H1 (cell line): ENCODE measurements around the gene PWP2. TPM values are rescaled to one million over a fixed set of nuclear protein-coding genes. Genes with fewer than 3 reads are reported as not detected.

Experiments used
- CTCF ChIA-PET: fragments of 300-600 bp; sonication (Branson Sonifier 250); formaldehyde crosslinking; loops from one replicate; lab custom pipeline; 2021; ENCODE audit not compliant: partially characterized antibody; lab: Charles Lee
- POLR2A ChIA-PET: fragments of 300-600 bp; sonication (Branson Sonifier 250); formaldehyde crosslinking; loops from one replicate; lab custom pipeline; 2021; ENCODE audit warnings: inconsistent platforms; ENCODE audit not compliant: partially characterized antibody; lab: Charles Lee
- DNase-seq, 2 experiments: peaks; one replicate each; pipeline versions ENCODE4 v3.0.0 to v3.0.0-alpha.2; 2010 to 2022; ENCODE audit warnings: low spot score in 2 of 2, low read depth in 1 of 2, mixed read lengths in 1 of 2
- FAIRE-seq: peaks from 2 replicates; lab custom pipeline; 2011; peaks lifted over from hg19 to GRCh38; lab: Jason Lieb, UNC
- H2AFZ ChIP-seq: 2 replicates; pipeline ENCODE4 v1.8.1; 2012; ENCODE audit warnings: low read length, inconsistent platforms
- H2AK5ac ChIP-seq: 2 replicates; pipeline ENCODE4 v1.6.1; 2013; ENCODE audit warnings: low read depth, low read length
- H2BK120ac ChIP-seq: replicated peaks from 2 replicates; pipeline ENCODE3; 2013; ENCODE audit warnings: low read depth, low read length, inconsistent platforms
- H2BK12ac ChIP-seq: 2 replicates; pipeline ENCODE4 v1.6.1; 2013; ENCODE audit warnings: low read depth, low read length
- H2BK15ac ChIP-seq: 2 replicates; pipeline ENCODE4 v1.6.1; 2013; ENCODE audit warnings: low read length
- H2BK20ac ChIP-seq: 2 replicates; pipeline ENCODE4 v1.6.1; 2013; ENCODE audit warnings: low read length
- H2BK5ac ChIP-seq: 2 replicates; pipeline ENCODE4 v1.6.1; 2013; ENCODE audit warnings: low read depth, low read length
- H3K14ac ChIP-seq: 2 replicates; pipeline ENCODE4 v1.6.1; 2013; ENCODE audit warnings: inconsistent platforms; ENCODE audit not compliant: insufficient read length
- H3K18ac ChIP-seq: 2 replicates; pipeline ENCODE4 v1.6.1; 2013; ENCODE audit warnings: low read length; ENCODE audit errors: extremely low read depth
- H3K23ac ChIP-seq: 2 replicates; pipeline ENCODE4 v1.6.1; 2013; ENCODE audit warnings: inconsistent platforms; ENCODE audit not compliant: insufficient read length
- H3K23me2 ChIP-seq: 2 replicates; pipeline ENCODE4 v1.6.1; 2013; ENCODE audit warnings: low read depth, low read length
- H3K27ac ChIP-seq: 2 replicates; pipeline ENCODE4 v1.6.1; 2011; ENCODE audit warnings: low read depth, low read length, inconsistent platforms
- H3K27me3 ChIP-seq, 4 experiments: replicated peaks in 1 of 4; 1 replicate in 1 of 4; 2 replicates in 3 of 4; pipeline versions ENCODE4 v1.6.1 to v1.8.1; 2011 to 2013; ENCODE audit warnings: low read length in 3 of 4, mild to moderate bottlenecking in 3 of 4, inconsistent platforms in 2 of 4, mixed read lengths in 2 of 4, moderate library complexity in 1 of 4; ENCODE audit not compliant: control insufficient read depth in 3 of 4, insufficient read depth in 3 of 4; ENCODE audit errors: extremely low read depth in 1 of 4
- H3K36me3 ChIP-seq, 4 experiments: 2 replicates each; pipeline versions ENCODE4 v1.6.1 to v1.8.1; 2011 to 2013; ENCODE audit warnings: mild to moderate bottlenecking in 4 of 4, low read length in 3 of 4, moderate library complexity in 2 of 4, control low read depth in 1 of 4, inconsistent platforms in 1 of 4; ENCODE audit not compliant: insufficient read depth in 4 of 4, control insufficient read depth in 2 of 4
- H3K4ac ChIP-seq: replicated peaks from 2 replicates; pipeline ENCODE3; 2013; ENCODE audit warnings: low read length, low read depth, mixed read lengths, inconsistent platforms; ENCODE audit not compliant: insufficient read length
- H3K4me1 ChIP-seq, 4 experiments: replicated peaks in 1 of 4; 1 replicate in 1 of 4; 2 replicates in 3 of 4; pipeline versions ENCODE4 v1.6.1 to v1.8.1; 2011 to 2013; ENCODE audit warnings: low read length in 3 of 4, inconsistent platforms in 2 of 4, mixed read lengths in 1 of 4; ENCODE audit not compliant: insufficient read depth in 4 of 4, control insufficient read depth in 3 of 4
- H3K4me2 ChIP-seq, 2 experiments: 2 replicates each; pipeline versions ENCODE4 v1.6.1 to v1.8.1; 2011 to 2013; ENCODE audit warnings: low read depth in 2 of 2, low read length in 2 of 2, control low read depth in 1 of 2, inconsistent platforms in 1 of 2, mild to moderate bottlenecking in 1 of 2; ENCODE audit not compliant: insufficient read depth in 1 of 2
- H3K4me3 ChIP-seq, 4 experiments: fragments of 200-600, 300-600 bp in 1 of 4; sonication (generic), shearing (Covaris generic), sonication (Bioruptor Twin) in 1 of 4; 2 replicates each; pipeline versions ENCODE4 v1.5.1 to v1.8.1; 2011 to 2016; ENCODE audit warnings: low read length in 4 of 4, low read depth in 3 of 4, control low read depth in 2 of 4, inconsistent platforms in 2 of 4, mild to moderate bottlenecking in 2 of 4, mixed read lengths in 1 of 4, moderate library complexity in 1 of 4; ENCODE audit not compliant: insufficient read depth in 2 of 4; ENCODE audit errors: extremely low read depth in 1 of 4
- H3K56ac ChIP-seq: replicated peaks from 2 replicates; pipeline ENCODE3; 2013; ENCODE audit warnings: low read depth, mild to moderate bottlenecking, mixed read lengths, low read length, inconsistent platforms; ENCODE audit not compliant: insufficient read length
- H3K79me1 ChIP-seq: 2 replicates; pipeline ENCODE4 v1.6.1; 2013; ENCODE audit warnings: low read depth, low read length, control low read depth
- H3K79me2 ChIP-seq, 2 experiments: 2 replicates each; pipeline versions ENCODE4 v1.6.1 to v1.8.1; 2012 to 2013; ENCODE audit warnings: low read length in 2 of 2, mild to moderate bottlenecking in 2 of 2, inconsistent platforms in 1 of 2; ENCODE audit not compliant: insufficient read depth in 2 of 2, control insufficient read depth in 1 of 2
- H3K9ac ChIP-seq, 4 experiments: replicated peaks in 1 of 4; 1 replicate in 1 of 4; 2 replicates in 3 of 4; pipeline versions ENCODE4 v1.6.1 to v1.8.1; 2011 to 2013; ENCODE audit warnings: low read depth in 3 of 4, low read length in 3 of 4, control low read depth in 2 of 4, mild to moderate bottlenecking in 2 of 4, moderate library complexity in 2 of 4, inconsistent platforms in 1 of 4; ENCODE audit errors: extremely low read depth in 1 of 4
- H3K9me3 ChIP-seq, 2 experiments: 2 replicates each; pipeline versions ENCODE4 v1.6.1 to v1.8.1; 2012 to 2013; ENCODE audit warnings: mild to moderate bottlenecking in 2 of 2, moderate library complexity in 2 of 2, control low read depth in 1 of 2, inconsistent platforms in 1 of 2, low read depth in 1 of 2, low read length in 1 of 2, mixed read lengths in 1 of 2; ENCODE audit not compliant: insufficient read depth in 2 of 2
- H4K20me1 ChIP-seq, 2 experiments: replicated peaks in 1 of 2; 2 replicates each; pipeline versions ENCODE3 to v1.8.1; 2011 to 2013; ENCODE audit warnings: inconsistent platforms in 2 of 2, low read length in 2 of 2, mild to moderate bottlenecking in 1 of 2; ENCODE audit not compliant: insufficient read depth in 2 of 2, control insufficient read depth in 1 of 2
- H4K5ac ChIP-seq: 2 replicates; pipeline ENCODE4 v1.6.1; 2013; ENCODE audit warnings: low read length, low read depth, mixed read lengths, inconsistent platforms; ENCODE audit not compliant: insufficient read length
- H4K8ac ChIP-seq: 2 replicates; pipeline ENCODE4 v1.8.0; 2013; ENCODE audit warnings: mild to moderate bottlenecking, moderate library complexity, low read length, inconsistent platforms; ENCODE audit not compliant: insufficient read depth; ENCODE audit errors: extremely low read depth
- H4K91ac ChIP-seq: replicated peaks from 2 replicates; pipeline ENCODE3; 2013; ENCODE audit warnings: low read length, mixed read lengths, inconsistent platforms; ENCODE audit not compliant: insufficient read length
- BACH1 ChIP-seq: IDR thresholded peaks from 2 replicates; pipeline ENCODE4 v1.6.1; 2012; ENCODE audit warnings: low read length, improper control_type of control experiment
- KDM1A ChIP-seq: fragments of 200-600, 300-600 bp; sonication (generic); IDR thresholded peaks from 2 replicates; pipeline ENCODE4 v1.7.1; 2016; ENCODE audit warnings: mild to moderate bottlenecking, low read length, borderline replicate concordance
- MAFK ChIP-seq: IDR thresholded peaks from 2 replicates; pipeline ENCODE4 v1.6.1; 2012; ENCODE audit warnings: low read depth, mild to moderate bottlenecking, improper control_type of control experiment, low read length
- NANOG ChIP-seq: IDR thresholded peaks from 2 replicates; pipeline ENCODE4 v1.6.1; 2011; ENCODE audit warnings: low read length, low read depth, mild to moderate bottlenecking, inconsistent platforms; ENCODE audit not compliant: insufficient read depth, poor library complexity, severe bottlenecking
- POU5F1 ChIP-seq: IDR thresholded peaks from 2 replicates; pipeline ENCODE4 v1.6.1; 2011; ENCODE audit warnings: low read depth, mild to moderate bottlenecking, low read length, moderate library complexity
- RFX5 ChIP-seq: IDR thresholded peaks from 2 replicates; pipeline ENCODE4 v1.6.1; 2011; ENCODE audit warnings: low read depth, low read length, improper control_type of control experiment, borderline replicate concordance
- SAP30 ChIP-seq: fragments of 300-600 bp; sonication (generic); IDR thresholded peaks from 2 replicates; pipeline ENCODE4 v1.7.1; 2012; ENCODE audit warnings: low read length, moderate library complexity, mild to moderate bottlenecking, inconsistent platforms; ENCODE audit not compliant: insufficient read depth, insufficient replicate concordance
- SIN3A ChIP-seq, 2 experiments: IDR thresholded peaks in 1 of 2; conservative IDR thresholded peaks in 1 of 2; 2 replicates each; pipeline ENCODE4 v1.6.1; 2011 to 2012; ENCODE audit warnings: low read length in 2 of 2, improper control_type of control experiment in 1 of 2, low read depth in 1 of 2, mild to moderate bottlenecking in 1 of 2
- SP1 ChIP-seq: IDR thresholded peaks from 2 replicates; pipeline ENCODE4 v1.6.1; 2011; ENCODE audit warnings: low read depth, low read length
- SRF ChIP-seq: IDR thresholded peaks from 2 replicates; pipeline ENCODE4 v1.6.1; 2011; ENCODE audit warnings: mild to moderate bottlenecking, low read depth, low read length, moderate library complexity
- TAF7 ChIP-seq: optimal IDR thresholded peaks from 2 replicates; pipeline ENCODE3; 2011; ENCODE audit warnings: low read depth, mild to moderate bottlenecking, inconsistent platforms, low read length, moderate library complexity, borderline replicate concordance
- WGBS, 2 experiments: shearing (Covaris generic) in 1 of 2; methylation state at CpG; one replicate each; pipeline versions ENCODE4 v1.1.6 to v1.1.7; 2013 to 2015; ENCODE audit warnings: low lambda C conversion rate in 2 of 2, mixed read lengths in 2 of 2, inconsistent platforms in 1 of 2, low coverage in 1 of 2, missing lambda C conversion rate in 1 of 2; ENCODE audit not compliant: insufficient replicate concordance in 2 of 2, insufficient coverage in 1 of 2, insufficient read length in 1 of 2; ENCODE audit errors: extremely low coverage in 1 of 2, missing lambda C conversion rate in 1 of 2; 5-methylcytosine and 5-hydroxymethylcytosine counted together
- polyA plus RNA-seq, 7 experiments: library from polyadenylated mRNA; depleted of rRNA in 3 of 7; stranded (reverse) in 5 of 7; unstranded in 2 of 7; fragments of >200 nt in 5 of 7; fragments of 200-250 nt in 2 of 7; gene quantifications; 1 replicate in 5 of 7; 2 replicates in 1 of 7; 4 replicates in 1 of 7; pipeline versions ENCODE4 v1.2.1 to v1.2.3, GENCODE V29; 2011 to 2013; ENCODE audit warnings: missing spikeins in 2 of 7, mixed read lengths in 2 of 7
- total RNA-seq: library from RNA; stranded (reverse); fragmentation: NEBNext Ultra II Directional; extraction: Animal tissue kit (Norgen Biotek cat#: 25700); gene quantifications from 2 replicates; pipeline ENCODE4 v1.2.1, GENCODE V29; 2021

PWP2 gene
- total and polyA plus RNA-seq, 2 of the 8 experiments (the other 6 are each of a cell fraction or from before 2014, with no cell fraction given): 4.4 to 6.7 TPM

DNA sequence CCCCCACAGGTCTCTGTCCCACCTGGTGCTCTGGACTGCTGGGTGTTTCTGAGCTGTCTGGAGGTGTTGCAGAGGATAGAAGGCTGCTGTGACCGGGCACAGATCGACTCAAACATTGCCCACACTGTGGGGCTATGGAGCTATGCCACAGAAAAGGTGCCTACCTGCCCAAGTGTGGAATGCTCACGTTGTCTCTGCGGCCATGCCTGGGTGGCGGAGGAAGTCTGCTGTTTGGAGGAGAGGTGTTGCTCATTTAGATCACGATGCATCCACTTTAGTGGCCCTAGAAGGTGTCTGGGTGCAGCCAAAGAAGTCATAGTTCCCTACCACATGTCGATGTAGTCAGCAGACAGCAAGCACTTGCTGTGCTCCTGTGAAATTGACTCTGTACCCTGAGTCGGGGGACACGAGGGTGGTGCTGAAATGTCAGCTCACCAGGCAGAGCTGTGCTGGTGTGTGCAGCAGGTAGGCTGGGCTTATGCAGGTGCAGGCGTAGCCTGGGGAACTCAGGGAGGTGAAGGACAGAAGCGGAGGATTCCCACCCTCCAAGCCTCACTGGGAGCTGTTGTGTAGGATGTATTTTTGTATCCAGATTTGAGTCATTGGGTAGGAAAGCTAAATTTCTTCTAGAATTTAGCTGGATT lies 32.8 kb upstream of the PWP2 start:
- Histone ChIP-seq H3K23ac (no peak overlapping the region), H3K4me3 (no peak overlapping the region), H3K18ac (no peak overlapping the region), H3K4me1 (peaks cover 0 to 4% (median 0%) of the 10 kb centered on the region in 4 experiments; a peak in 2 of 7 replicates), H3K23me2 (no peaks in the 10 kb centered on the region), H2BK5ac (peak overlapping the region; percentile 1; the same call in 1 of the 2 replicates), H3K79me2 (no peaks in the 10 kb centered on the region; a peak in 1 of 4 replicates), H2BK15ac (no peak overlapping the region), H4K91ac (no peak overlapping the region), H3K36me3 (peaks cover 5 to 29% (median 9%) of the 10 kb centered on the region in 4 experiments; a peak in 7 of 8 replicates), H3K56ac (no peak overlapping the region), H2BK20ac (no peak overlapping the region), H3K14ac (no peak overlapping the region), H3K9me3 (no peaks in the 10 kb centered on the region), H2AFZ (no peak overlapping the region), H3K4ac (no peak overlapping the region), H2BK12ac (no peak overlapping the region), H3K27me3 (no peaks in the 10 kb centered on the region), H4K20me1 (peaks cover 9 to 11% of the 10 kb centered on the region in 2 experiments), H3K9ac (no peak overlapping the region; a peak in 2 of 7 replicates), H4K5ac (no peak overlapping the region), H4K8ac (no peak overlapping the region), H3K79me1 (peaks cover 5% of the 10 kb centered on the region; the same call in 1 of the 2 replicates), H3K4me2 (no peak overlapping the region), H2BK120ac (no peak overlapping the region), H2AK5ac (no peak overlapping the region), H3K27ac (no peak overlapping the region)
- 89% methylated on average over 11 of the region's 11 CpGs; no CpG with 5 or more reads in 1 of the 2 experiments for WGBS, 2 experiments
- ChIA-PET CTCF (interaction anchor here (0.6 to 4.0 kb wide), 7 partner anchors 10 to 248 kb away, joined by 3 to 14 read pairs (median 6); no protein-coding TSS in a partner anchor), POLR2A (no interaction called here)
- FAIRE-seq (no peak), DNase-seq (no peak)
- TF ChIP-seq BACH1 (no peak), TAF7 (no peak), NANOG (no peak), KDM1A (no peak), SP1 (no peak), POU5F1 (no peak), RFX5 (no peak), SAP30 (no peak), SRF (no peak), MAFK (no peak), SIN3A (conservative IDR thresholded peaks at IDR 0.05 in 1 of 2, IDR thresholded peaks at IDR 0.05 in 1 of 2; ENCODE audit: low read depth in 1 of 2, low read length in 2 of 2) (no peak)
